ENCODE results near the gene RAPGEF5.

- TF ChIP-seq TAF1 (IDR thresholded peaks at IDR 0.05; ENCODE audit: borderline replicate concordance, low read depth, low read length): no peak
- TF ChIP-seq, protein P1, sequence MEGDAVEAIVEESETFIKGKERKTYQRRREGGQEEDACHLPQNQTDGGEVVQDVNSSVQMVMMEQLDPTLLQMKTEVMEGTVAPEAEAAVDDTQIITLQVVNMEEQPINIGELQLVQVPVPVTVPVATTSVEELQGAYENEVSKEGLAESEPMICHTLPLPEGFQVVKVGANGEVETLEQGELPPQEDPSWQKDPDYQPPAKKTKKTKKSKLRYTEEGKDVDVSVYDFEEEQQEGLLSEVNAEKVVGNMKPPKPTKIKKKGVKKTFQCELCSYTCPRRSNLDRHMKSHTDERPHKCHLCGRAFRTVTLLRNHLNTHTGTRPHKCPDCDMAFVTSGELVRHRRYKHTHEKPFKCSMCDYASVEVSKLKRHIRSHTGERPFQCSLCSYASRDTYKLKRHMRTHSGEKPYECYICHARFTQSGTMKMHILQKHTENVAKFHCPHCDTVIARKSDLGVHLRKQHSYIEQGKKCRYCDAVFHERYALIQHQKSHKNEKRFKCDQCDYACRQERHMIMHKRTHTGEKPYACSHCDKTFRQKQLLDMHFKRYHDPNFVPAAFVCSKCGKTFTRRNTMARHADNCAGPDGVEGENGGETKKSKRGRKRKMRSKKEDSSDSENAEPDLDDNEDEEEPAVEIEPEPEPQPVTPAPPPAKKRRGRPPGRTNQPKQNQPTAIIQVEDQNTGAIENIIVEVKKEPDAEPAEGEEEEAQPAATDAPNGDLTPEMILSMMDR (IDR thresholded peaks at IDR 0.05): no peak
- no peak for TF ChIP-seq SMC3 (IDR thresholded peaks at IDR 0.05; ENCODE audit: low read depth, low read length)
- no peak for TF ChIP-seq YY1 (IDR thresholded peaks at IDR 0.05; ENCODE audit: low read depth)
- no peak for TF ChIP-seq NRF1 (IDR thresholded peaks at IDR 0.05; ENCODE audit: low read depth, low read length)
- no peak for TF ChIP-seq REST (IDR thresholded peaks at IDR 0.05; ENCODE audit: low read depth, low read length)
- TF ChIP-seq TCF12 (IDR thresholded peaks at IDR 0.05): no peak
- no peak for TF ChIP-seq EZH2phosphoT487 (IDR thresholded peaks at IDR 0.05; ENCODE audit: borderline replicate concordance, low read depth)
- no peak for TF ChIP-seq POLR2AphosphoS5 (IDR thresholded peaks at IDR 0.05; ENCODE audit: low read depth, low read length)
- no peak for TF ChIP-seq MEF2A (IDR thresholded peaks at IDR 0.05; ENCODE audit: borderline replicate concordance, low read depth)
- no peak for TF ChIP-seq RAD21 (IDR thresholded peaks at IDR 0.05; ENCODE audit: low read length)
- no peak for TF ChIP-seq GABPA (IDR thresholded peaks at IDR 0.05; ENCODE audit: low read depth)
Observed at GRCh38 chr7:22195397-22196172, 161.4 kb downstream of the RAPGEF5 start.
